HG02759 (cell line): ENCODE data around the gene IFI30.

Source experiments
- ATAC-seq: cut with Tn5 transposase; IDR thresholded peaks from one replicate; pipeline ENCODE4 v1.9.1; 2021; ENCODE audit warnings: mild to moderate bottlenecking, moderate library complexity; ENCODE audit not compliant: unreplicated experiment

Gene IFI30

GRCh38 chr19:18173572-18174288 lies at the start of gene IFI30:
Gene IFI30, plus strand, starts transcription at chr19:18173813. Its CDS starts 29 bp downstream, at chr19:18173842.
- peak; percentile 57 for ATAC-seq

- no peak for ATAC-seq
Observed at GRCh38 chr19:18123819-18124218, 49.8 kb upstream of the IFI30 start.

- no peak for ATAC-seq
Observed at GRCh38 chr19:18126097-18126496, 47.5 kb upstream of the IFI30 start.

GRCh38 chr19:18128044-18128443 lies 45.6 kb upstream of the IFI30 start:
- no peak for ATAC-seq

GRCh38 chr19:18128805-18129204 lies 44.8 kb upstream of the IFI30 start:
- ATAC-seq, result no peak

GRCh38 chr19:18130523-18131242 lies 42.9 kb upstream of the IFI30 start:
- ATAC-seq, result no peak

- no peak for ATAC-seq
Observed at GRCh38 chr19:18131841-18132596, 41.6 kb upstream of the IFI30 start.

GRCh38 chr19:18135712-18136584 lies 37.7 kb upstream of the IFI30 start:
- no peak for ATAC-seq

- ATAC-seq, result no peak
Observed at GRCh38 chr19:18137242-18137641, 36.4 kb upstream of the IFI30 start.

- no peak for ATAC-seq
Observed at GRCh38 chr19:18137657-18138339, 35.8 kb upstream of the IFI30 start.

- no peak for ATAC-seq
Observed at GRCh38 chr19:18140473-18140872, 33.1 kb upstream of the IFI30 start.

- ATAC-seq, result no peak
Observed at GRCh38 chr19:18141031-18141430, 32.6 kb upstream of the IFI30 start.

- ATAC-seq, result no peak
Observed at GRCh38 chr19:18143902-18144301, 29.7 kb upstream of the IFI30 start.

GRCh38 chr19:18144361-18144760 lies 29.3 kb upstream of the IFI30 start:
- no peak for ATAC-seq

- no peak for ATAC-seq
Observed at GRCh38 chr19:18144906-18145305, 28.7 kb upstream of the IFI30 start.

- no peak for ATAC-seq
Observed at GRCh38 chr19:18145391-18145999, 28.1 kb upstream of the IFI30 start.

GRCh38 chr19:18147396-18147795 lies 26.2 kb upstream of the IFI30 start:
- no peak for ATAC-seq

GRCh38 chr19:18149596-18149975 lies 24.0 kb upstream of the IFI30 start:
- no peak for ATAC-seq

- no peak for ATAC-seq
Observed at GRCh38 chr19:18150776-18151624, 22.6 kb upstream of the IFI30 start.
